MM.1S (cell line): ENCODE results near the gene FGD2.

Experiments used
- CTCF ChIP-seq: fragments of 300-600 bp; sonication (generic); IDR thresholded peaks from 2 replicates; pipeline ENCODE4 v1.5.1; 2016; ENCODE audit warnings: antibody characterized with exemption, low read length, mixed read lengths
- EZH2phosphoT487 ChIP-seq: fragments of 300-600 bp; sonication (generic); IDR thresholded peaks from 2 replicates; pipeline ENCODE4 v1.6.1; 2018; ENCODE audit warnings: antibody characterized with exemption, low read length

- TF ChIP-seq EZH2phosphoT487 (no peak), CTCF (no peak)
Observed at GRCh38 chr6:36963451-36964290, 41.8 kb upstream of the FGD2 start.
